GM08714 (cell line): ENCODE data around the gene POU5F1.

ENCODE experiments used
- H3K4me3 ChIP-seq: fragments of 200-500 bp; sonication (Bioruptor generic); 2 replicates; pipeline ENCODE4 v1.5.1; 2014; ENCODE audit warnings: mild to moderate bottlenecking, low read length, inconsistent platforms
- ZNF274 ChIP-seq: IDR thresholded peaks from 2 replicates; pipeline ENCODE4 v1.6.1; 2012; ENCODE audit warnings: mild to moderate bottlenecking, low read depth, low read length

Gene POU5F1

GRCh38 chr6:31122791-31123706 lies 47.4 kb downstream of the POU5F1 start:
- no peak for TF ChIP-seq ZNF274
- H3K4me3 ChIP-seq = no peak overlapping the region

GRCh38 chr6:31121131-31121790 lies 49.2 kb downstream of the POU5F1 start:
- H3K4me3 ChIP-seq = no peak overlapping the region
- TF ChIP-seq ZNF274 = no peak

GRCh38 chr6:31120151-31120915 lies 50.1 kb downstream of the POU5F1 start, which contains the start of gene CDSN:
TSS of gene CDSN (minus strand) at chr6:31120446. CDS start at chr6:31120419, 27 bp downstream.
- no peak within 1 kb of the TSS for H3K4me3 ChIP-seq
- TF ChIP-seq ZNF274 = no peak

- TF ChIP-seq ZNF274 = no peak
Measured at GRCh38 chr6:31118178-31118577, 52.3 kb downstream of the POU5F1 start.

GRCh38 chr6:31116661-31117385 lies 53.7 kb downstream of the POU5F1 start:
- TF ChIP-seq ZNF274 = no peak
- no peak overlapping the region for H3K4me3 ChIP-seq

More at GRCh38 chr6:31118178-31118577, 52.3 kb downstream of the POU5F1 start:
- no peak overlapping the region for H3K4me3 ChIP-seq

GRCh38 chr6:31115941-31116560 lies 54.4 kb downstream of the POU5F1 start:
- H3K4me3 ChIP-seq = no peak overlapping the region
- TF ChIP-seq ZNF274 = no peak

- no peak overlapping the region for H3K4me3 ChIP-seq
- no peak for TF ChIP-seq ZNF274
Measured at GRCh38 chr6:31114970-31115849, 55.3 kb downstream of the POU5F1 start.

- H3K4me3 ChIP-seq = no peak within 1 kb of the TSS
- no peak for TF ChIP-seq ZNF274
Measured at GRCh38 chr6:31114541-31114878, 56.0 kb downstream of the POU5F1 start, which contains the start of gene PSORS1C1. TSS of gene PSORS1C1 (plus strand) at chr6:31114800. CDS start at chr6:31129633, 14,833 bp downstream.
